HepG2 (cell line): ENCODE measurements around the gene NFE2L1. TPM values are rescaled to one million over a fixed set of nuclear protein-coding genes. Genes with fewer than 3 reads are reported as not detected.
A peak's percentile ranks its signal among the peaks of the same experiment; 100 is the strongest.

Experiments
- ATAC-seq: fragments of 200-7000 bp; cut with Tn5 transposase; 3 replicates; pipeline ENCODE4 v1.9.1; 2020; ENCODE audit warnings: mild to moderate bottlenecking, moderate library complexity
- BruUV-seq: library from RNA; stranded (reverse); fragments of 400-500 nt; replicated peaks from 2 replicates; lab custom pipeline; 2021; lab: Mats Ljungman, UMichigan
- CTCF ChIA-PET: fragments of 300-600 bp; formaldehyde crosslinking; extraction: SDS; loops from one replicate; lab custom pipeline; 2021; ENCODE audit warnings: low total read pairs, inconsistent platforms, low intra/inter-chr PET ratio; lab: Yijun Ruan, JAX
- POLR2A ChIA-PET: fragments of 350-600 bp; sonication (Branson Sonifier 250); formaldehyde crosslinking; loops from one replicate; lab custom pipeline; 2020; ENCODE audit warnings: antibody characterized with exemption, inconsistent platforms; lab: Yijun Ruan, JAX
- DNase-seq: peaks from one replicate; pipeline ENCODE4 v3.0.0-alpha.2; 2015; ENCODE audit warnings: low spot score
- FAIRE-seq: peaks from 3 replicates; lab custom pipeline; 2011; peaks lifted over from hg19 to GRCh38; lab: Jason Lieb, UNC
- H2AFZ ChIP-seq: one replicate; pipeline ENCODE4 v1.6.1; 2011; ENCODE audit warnings: low read length, inconsistent platforms
- H3K27ac ChIP-seq: fragments of 300-600 bp; 3 replicates; pipeline ENCODE4 v1.8.0; 2011; ENCODE audit warnings: mixed run types, mild to moderate bottlenecking, mixed read lengths, low read length, inconsistent platforms; ENCODE audit not compliant: insufficient read depth; ENCODE audit errors: extremely low read length
- H3K27me3 ChIP-seq, 2 experiments: fragments of 200-600 bp in 1 of 2; 2 replicates in 1 of 2; 3 replicates in 1 of 2; pipeline versions ENCODE4 v1.6.0 to v1.8.0; 2011; ENCODE audit warnings: low read length in 2 of 2, mild to moderate bottlenecking in 2 of 2, moderate library complexity in 2 of 2, inconsistent platforms in 1 of 2; ENCODE audit not compliant: insufficient read depth in 2 of 2, control insufficient read depth in 1 of 2
- H3K36me3 ChIP-seq, 2 experiments: fragments of 200-600 bp in 1 of 2; replicated peaks in 1 of 2; 2 replicates in 1 of 2; 3 replicates in 1 of 2; pipeline versions ENCODE4 v1.5.1 to v1.8.0; 2011; ENCODE audit warnings: low read length in 2 of 2, inconsistent platforms in 1 of 2; ENCODE audit not compliant: insufficient read depth in 2 of 2, control insufficient read depth in 1 of 2
- H3K4me1 ChIP-seq: 2 replicates; pipeline ENCODE4 v1.5.1; 2012; ENCODE audit warnings: low read length, inconsistent platforms; ENCODE audit not compliant: insufficient read depth
- H3K4me2 ChIP-seq: 2 replicates; pipeline ENCODE4 v1.6.0; 2011; ENCODE audit warnings: low read depth, low read length, inconsistent platforms
- H3K4me3 ChIP-seq, 3 experiments: fragments of 200-600 bp in 1 of 3; sonication (generic), shearing (Covaris generic) in 1 of 3; replicated peaks in 1 of 3; 2 replicates each; pipeline ENCODE4 v1.5.1; 2011 to 2016; ENCODE audit warnings: low read length in 3 of 3, inconsistent platforms in 2 of 3, low read depth in 2 of 3, mild to moderate bottlenecking in 2 of 3, control low read depth in 1 of 3, mixed read lengths in 1 of 3; ENCODE audit not compliant: insufficient read depth in 1 of 3
- H3K79me2 ChIP-seq: one replicate; pipeline ENCODE4 v1.6.1; 2011; ENCODE audit warnings: low read length, inconsistent platforms; ENCODE audit not compliant: insufficient read depth
- H3K9ac ChIP-seq: 2 replicates; pipeline ENCODE4 v1.6.0; 2011; ENCODE audit warnings: mild to moderate bottlenecking, low read depth, low read length, inconsistent platforms; ENCODE audit not compliant: insufficient read depth
- H3K9me3 ChIP-seq: 2 replicates; pipeline ENCODE4 v1.5.1; 2012; ENCODE audit warnings: mild to moderate bottlenecking, low read length
- H4K20me1 ChIP-seq: 2 replicates; pipeline ENCODE4 v1.6.0; 2011; ENCODE audit warnings: inconsistent platforms, mild to moderate bottlenecking, low read length, moderate library complexity; ENCODE audit not compliant: insufficient read depth
- AHDC1 ChIP-seq: sonication (generic); formaldehyde crosslinking; IDR thresholded peaks from 2 replicates; pipeline ENCODE4 v1.5.1; 2020; ENCODE audit warnings: mild to moderate bottlenecking, missing genetic modification reagents, borderline replicate concordance
- MTF2 ChIP-seq: sonication (generic); formaldehyde crosslinking; IDR thresholded peaks from 2 replicates; pipeline ENCODE4 v1.5.0; 2020; ENCODE audit warnings: missing genetic modification reagents, borderline replicate concordance
- ZNF121 ChIP-seq: sonication (generic); formaldehyde crosslinking; IDR thresholded peaks from 2 replicates; pipeline ENCODE4 v1.5.0; 2020; ENCODE audit warnings: mild to moderate bottlenecking, missing genetic modification reagents
- ZNF292 ChIP-seq: sonication (generic); formaldehyde crosslinking; IDR thresholded peaks from 2 replicates; pipeline ENCODE4 v1.8.1; 2022; ENCODE audit warnings: mild to moderate bottlenecking, low read depth, missing genetic modification reagents, borderline replicate concordance
- WGBS: methylation state at CpG from one replicate; pipeline ENCODE4 v1.1.6; 2017; ENCODE audit warnings: low lambda C conversion rate; 5-methylcytosine and 5-hydroxymethylcytosine counted together
- in situ Hi-C: cut with HindIII; loops from 2 replicates; pipeline ENCODE4 v1.10.0; 2017; ENCODE audit warnings: low pct_unique_long_range_greater_than_20kb; ENCODE audit not compliant: extremely low pct_ligation_motif_present
- intact Hi-C: fragments of 100-400 bp; cut with micrococcal nuclease; formaldehyde crosslinking; loops from one replicate; pipeline ENCODE4 v1.10.0; 2022; ENCODE audit not compliant: unreplicated experiment
- polyA plus RNA-seq, 8 experiments: library from polyadenylated mRNA; depleted of rRNA in 3 of 8; stranded (reverse) in 7 of 8; unstranded in 1 of 8; fragments of >200 nt; fragmentation: Illumina TruSeq in 4 of 8; extraction: Trizol in 4 of 8; gene quantifications; 2 replicates each; pipeline versions ENCODE4 v1.2.1 to v1.2.3, GENCODE V29; 2011 to 2016; ENCODE audit warnings: low read depth in 4 of 8, missing spikeins in 1 of 8, mixed read lengths in 1 of 8; ENCODE audit not compliant: insufficient read depth in 1 of 8
- total RNA-seq, 5 experiments: library from RNA; depleted of rRNA; stranded (reverse); fragments of >200 nt; fragmentation: Illumina TruSeq; extraction: Trizol; gene quantifications; 2 replicates each; pipeline ENCODE4 v1.2.3, GENCODE V29; 2016; ENCODE audit warnings: low read depth in 1 of 5

The NFE2L1 gene
- total and polyA plus RNA-seq, 2 of the 13 experiments (the other 11 are each of a cell fraction or from before 2014, with no cell fraction given) = 67.0 to 234 TPM

- peak; percentile 1; the same call in 1 of the 2 replicates for TF ChIP-seq AHDC1 (CRISPR knock-in tag)
- TF ChIP-seq MTF2 = no peak
Measured at GRCh38 chr17:48066656-48067055, 18.5 kb downstream of the NFE2L1 start (continued).

GRCh38 chr17:48067245-48067644 is 19.1 kb downstream of the NFE2L1 start:
- in situ Hi-C loops = no loop called here
- TF ChIP-seq ZNF292 = no peak
- 0 out of 2 replicates have a peak, but pooled peaks have one; percentile 17 for TF ChIP-seq ZNF121 (CRISPR knock-in tag)
- Histone ChIP-seq H3K9ac (no peak overlapping the region), H3K4me2 (no peak overlapping the region), H3K9me3 (no peaks in the 10 kb centered on the region), H2AFZ (no peak overlapping the region), H3K4me3 (no peak overlapping the region), H3K4me1 (peaks cover 48% of the 10 kb centered on the region), H4K20me1 (no peaks in the 10 kb centered on the region), H3K36me3 (peaks cover 4 to 43% of the 10 kb centered on the region in 2 experiments; a peak in 4 of 5 replicates), H3K27me3 (no peaks in the 10 kb centered on the region), H3K79me2 (no peaks in the 10 kb centered on the region), H3K27ac (no peak overlapping the region)
- intact Hi-C loops = no loop called here
- no TSS peak for BruUV-seq
- WGBS = 96% methylated on average over 3 of the region's 3 CpGs
- ATAC-seq (no peak), FAIRE-seq (no peak), DNase-seq (no peak)
- ChIA-PET POLR2A (interaction anchor here (4.1 kb wide), 1 partner anchor 18 kb away, joined by 56 read pairs; the partner anchor contains the start of gene NFE2L1), CTCF (no interaction called here)
